Endothelial cell of umbilical vein (primary cell): ENCODE data around the gene AUTS2. TPM values are rescaled to one million over a fixed set of nuclear protein-coding genes. Genes with fewer than 3 reads are reported as not detected.

Experiments used
- BruUV-seq: library from RNA; stranded (reverse); fragments of 400-500 nt; replicated peaks from 2 replicates; lab custom pipeline; 2021; lab: Mats Ljungman, UMichigan
- CTCF ChIA-PET: fragments of 300-600, 350-600 bp; sonication (Branson Sonifier 250); formaldehyde crosslinking; loops from one replicate; lab custom pipeline; 2021; ENCODE audit warnings: antibody characterized with exemption, inconsistent platforms; lab: Charles Lee
- POLR2A ChIA-PET: fragments of 300-600, 350-600 bp; sonication (Branson Sonifier 250); formaldehyde crosslinking; loops from one replicate; lab custom pipeline; 2021; ENCODE audit warnings: antibody characterized with exemption, inconsistent platforms; lab: Charles Lee
- DNase-seq: peaks from one replicate; pipeline ENCODE4 v3.0.0-alpha.2; 2011; ENCODE audit warnings: low read depth, low spot score
- FAIRE-seq: peaks from 2 replicates; lab custom pipeline; 2011; peaks lifted over from hg19 to GRCh38; lab: Jason Lieb, UNC
- H2AFZ ChIP-seq: 2 replicates; pipeline ENCODE4 v1.6.0; 2012; ENCODE audit warnings: low read depth, low read length, control low read depth, inconsistent platforms
- H3K27ac ChIP-seq: 2 replicates; pipeline ENCODE4 v1.5.1; 2011; ENCODE audit warnings: low read depth, mild to moderate bottlenecking, control low read depth, low read length, moderate library complexity; ENCODE audit not compliant: insufficient read depth
- H3K27me3 ChIP-seq, 2 experiments: 2 replicates each; pipeline versions ENCODE4 v1.6.0 to v1.6.1; 2011; ENCODE audit warnings: low read length in 2 of 2, mixed read lengths in 1 of 2; ENCODE audit not compliant: control insufficient read depth in 2 of 2, insufficient read depth in 2 of 2
- H3K36me3 ChIP-seq, 2 experiments: 2 replicates in 1 of 2; 3 replicates in 1 of 2; pipeline ENCODE4 v1.5.1; 2011; ENCODE audit warnings: low read length in 2 of 2, mild to moderate bottlenecking in 1 of 2, moderate library complexity in 1 of 2; ENCODE audit not compliant: control insufficient read depth in 2 of 2, insufficient read depth in 2 of 2; ENCODE audit errors: extremely low read depth in 1 of 2
- H3K4me1 ChIP-seq: 3 replicates; pipeline ENCODE4 v1.5.1; 2011; ENCODE audit warnings: mild to moderate bottlenecking, low read length; ENCODE audit not compliant: control insufficient read depth, insufficient read depth; ENCODE audit errors: extremely low read depth
- H3K4me2 ChIP-seq: 2 replicates; pipeline ENCODE4 v1.6.1; 2011; ENCODE audit warnings: low read length, control low read depth, mixed read lengths; ENCODE audit not compliant: insufficient read depth
- H3K4me3 ChIP-seq, 3 experiments: fragments of 200-600 bp in 1 of 3; sonication (generic), shearing (Covaris generic) in 1 of 3; replicated peaks in 1 of 3; 2 replicates each; pipeline ENCODE4 v1.5.1; 2011 to 2016; ENCODE audit warnings: control low read depth in 3 of 3, low read length in 3 of 3, mild to moderate bottlenecking in 2 of 3, inconsistent platforms in 1 of 3, low read depth in 1 of 3, moderate library complexity in 1 of 3; ENCODE audit not compliant: insufficient read depth in 1 of 3
- H3K79me2 ChIP-seq: 2 replicates; pipeline ENCODE4 v1.6.0; 2012; ENCODE audit warnings: low read length, inconsistent platforms; ENCODE audit not compliant: control insufficient read depth, insufficient read depth
- H3K9ac ChIP-seq: replicated peaks from 2 replicates; pipeline ENCODE3; 2011; ENCODE audit warnings: low read length, control low read depth; ENCODE audit not compliant: insufficient read depth; ENCODE audit errors: extremely low read depth
- H3K9me1 ChIP-seq: replicated peaks from 3 replicates; pipeline ENCODE4 v1.6.0; 2011; ENCODE audit warnings: mild to moderate bottlenecking, low read length; ENCODE audit not compliant: control insufficient read depth, insufficient read depth; ENCODE audit errors: extremely low read depth
- H3K9me3 ChIP-seq: replicated peaks from 2 replicates; pipeline ENCODE4 v1.5.1; 2012; ENCODE audit warnings: low read length, inconsistent platforms; ENCODE audit not compliant: control insufficient read depth, insufficient read depth
- H4K20me1 ChIP-seq: replicated peaks from 2 replicates; pipeline ENCODE3; 2011; ENCODE audit warnings: mild to moderate bottlenecking, low read length; ENCODE audit not compliant: control insufficient read depth, insufficient read depth; ENCODE audit errors: extremely low read depth
- EZH2 ChIP-seq: IDR thresholded peaks from 2 replicates; pipeline ENCODE4 v1.6.1; 2012; ENCODE audit warnings: borderline replicate concordance, low read depth, mild to moderate bottlenecking, moderate library complexity, low read length, inconsistent platforms; ENCODE audit not compliant: severe bottlenecking
- FOS ChIP-seq: IDR thresholded peaks from 2 replicates; pipeline ENCODE4 v1.6.1; 2011; ENCODE audit warnings: mild to moderate bottlenecking, low read length, moderate library complexity, borderline replicate concordance; ENCODE audit not compliant: insufficient read depth
- GATA2 ChIP-seq: IDR thresholded peaks from 2 replicates; pipeline ENCODE4 v1.7.0; 2011; ENCODE audit warnings: low read depth, mild to moderate bottlenecking, moderate library complexity, mixed read lengths, low read length; ENCODE audit not compliant: insufficient read length, insufficient read depth
- JUN ChIP-seq: IDR thresholded peaks from 2 replicates; pipeline ENCODE4 v1.6.1; 2011; ENCODE audit warnings: borderline replicate concordance, low read depth; ENCODE audit not compliant: insufficient read length, insufficient read depth
- MYC ChIP-seq: IDR thresholded peaks from one replicate; pipeline ENCODE4 v1.6.1; 2011; ENCODE audit warnings: mild to moderate bottlenecking, low read depth, low read length
- POLR2A ChIP-seq: IDR thresholded peaks from 2 replicates; pipeline ENCODE4 v1.6.1; 2012; ENCODE audit warnings: low read depth, mild to moderate bottlenecking, control low read depth, low read length
- POLR2AphosphoS5 ChIP-seq: IDR thresholded peaks from 2 replicates; pipeline ENCODE4 v1.6.1; 2012; ENCODE audit warnings: low read depth, mild to moderate bottlenecking, control low read depth, low read length, moderate library complexity; ENCODE audit not compliant: insufficient read depth
- dilution Hi-C: fragments of 300-500 bp; cut with MboI; formaldehyde crosslinking; loops from one replicate; pipeline ENCODE4 v1.15.0; 2019; ENCODE audit warnings: low sequenced_read_pairs; ENCODE audit not compliant: extremely low pct_ligation_motif_present
- intact Hi-C: fragments of 100-400 bp; cut with micrococcal nuclease; formaldehyde crosslinking; loops from one replicate; pipeline ENCODE4 v1.10.0; 2022
- polyA plus RNA-seq, 4 experiments: library from polyadenylated mRNA; depleted of rRNA in 3 of 4; stranded (reverse) in 3 of 4; unstranded in 1 of 4; fragments of >200 nt; gene quantifications; 2 replicates each; pipeline versions ENCODE4 v1.2.1 to v1.2.3, GENCODE V29; 2011 to 2012; ENCODE audit warnings: missing spikeins in 1 of 4
- total RNA-seq: library from RNA; stranded (reverse); gene quantifications from 2 replicates; pipeline ENCODE4 v1.2.3, GENCODE V29; 2021
- TF ChIP-seq, protein P1 (sequence below), 2 donors: IDR thresholded peaks; 1 replicate in 1 of 2; 2 replicates in 1 of 2; pipeline ENCODE4 v1.5.1; 2011; ENCODE audit warnings: low read length in 2 of 2, mild to moderate bottlenecking in 2 of 2, moderate library complexity in 2 of 2, control low read depth in 1 of 2, inconsistent platforms in 1 of 2, low read depth in 1 of 2; ENCODE audit not compliant: insufficient read depth in 1 of 2; ENCODE audit errors: extremely low read depth in 1 of 2
- TF ChIP-seq, protein P2 (sequence below): IDR thresholded peaks from 2 replicates; pipeline ENCODE4 v1.6.1; 2011; ENCODE audit not compliant: insufficient read depth, insufficient read length

Gene AUTS2
- total and polyA plus RNA-seq, 2 donors (not counting 3 experiments of a cell fraction or from before 2014, with no cell fraction given): 0.59 to 8.0 TPM

DNA sequence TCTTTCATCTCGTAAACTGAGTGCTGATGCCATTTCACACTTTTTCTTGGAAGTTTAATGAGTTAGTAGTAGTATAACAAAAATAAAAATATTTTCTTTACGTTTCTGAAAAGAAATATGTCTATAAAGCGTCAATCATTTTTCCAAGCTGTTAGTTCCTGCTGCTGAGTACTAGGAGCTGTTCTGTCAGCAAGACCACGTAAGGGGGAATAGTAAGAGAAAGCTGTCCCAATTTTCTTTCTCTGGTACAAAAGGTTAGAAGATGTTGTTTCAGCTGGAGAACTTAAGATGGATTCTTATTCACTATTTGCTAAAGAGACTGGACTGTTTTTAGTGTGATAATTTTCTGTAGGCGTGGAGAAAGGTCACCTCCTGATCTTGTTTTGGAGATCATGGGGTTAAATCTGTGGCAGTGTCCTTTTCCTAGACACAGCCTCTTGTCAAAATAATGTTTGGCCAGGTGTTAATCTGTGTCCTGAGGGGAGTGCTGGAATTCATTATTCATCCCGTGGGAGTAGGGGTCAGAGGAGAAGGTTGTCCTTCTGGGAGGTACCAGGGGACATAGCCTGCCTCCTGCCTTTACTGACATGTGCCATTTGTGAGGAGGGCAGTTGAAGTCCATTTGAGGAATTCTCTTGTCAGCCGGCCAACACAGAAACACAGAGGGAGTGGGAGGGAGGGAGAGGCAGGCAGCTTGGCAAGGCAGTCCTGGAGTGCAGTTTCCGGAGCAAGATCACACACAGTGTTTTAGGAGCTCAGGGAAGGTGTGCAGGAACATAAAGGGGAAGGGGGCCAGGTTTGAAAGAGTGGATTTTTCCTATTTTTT is 368.7 kb downstream of the AUTS2 start:
- H4K20me1 ChIP-seq: no peaks in the 10 kb centered on the region
- dilution Hi-C loops: no loop called here

More for the DNA sequence above, 368.7 kb downstream of the AUTS2 start:
- BruUV-seq: no TSS peak
- POLR2A ChIA-PET: no interaction called here
- H3K27me3 ChIP-seq: no peaks in the 10 kb centered on the region
- H3K4me1 ChIP-seq: no peaks in the 10 kb centered on the region
- no peak overlapping the region for H3K4me2 ChIP-seq
- H3K4me3 ChIP-seq: no peak overlapping the region
- H3K27ac ChIP-seq: no peak overlapping the region
- H3K9me3 ChIP-seq: no peaks in the 10 kb centered on the region
- TF ChIP-seq MYC (no peak), FOS (no peak), EZH2 (no peak), POLR2AphosphoS5 (no peak), JUN (no peak), POLR2A (no peak), GATA2 (no peak)
- TF ChIP-seq, protein P1, sequence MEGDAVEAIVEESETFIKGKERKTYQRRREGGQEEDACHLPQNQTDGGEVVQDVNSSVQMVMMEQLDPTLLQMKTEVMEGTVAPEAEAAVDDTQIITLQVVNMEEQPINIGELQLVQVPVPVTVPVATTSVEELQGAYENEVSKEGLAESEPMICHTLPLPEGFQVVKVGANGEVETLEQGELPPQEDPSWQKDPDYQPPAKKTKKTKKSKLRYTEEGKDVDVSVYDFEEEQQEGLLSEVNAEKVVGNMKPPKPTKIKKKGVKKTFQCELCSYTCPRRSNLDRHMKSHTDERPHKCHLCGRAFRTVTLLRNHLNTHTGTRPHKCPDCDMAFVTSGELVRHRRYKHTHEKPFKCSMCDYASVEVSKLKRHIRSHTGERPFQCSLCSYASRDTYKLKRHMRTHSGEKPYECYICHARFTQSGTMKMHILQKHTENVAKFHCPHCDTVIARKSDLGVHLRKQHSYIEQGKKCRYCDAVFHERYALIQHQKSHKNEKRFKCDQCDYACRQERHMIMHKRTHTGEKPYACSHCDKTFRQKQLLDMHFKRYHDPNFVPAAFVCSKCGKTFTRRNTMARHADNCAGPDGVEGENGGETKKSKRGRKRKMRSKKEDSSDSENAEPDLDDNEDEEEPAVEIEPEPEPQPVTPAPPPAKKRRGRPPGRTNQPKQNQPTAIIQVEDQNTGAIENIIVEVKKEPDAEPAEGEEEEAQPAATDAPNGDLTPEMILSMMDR (IDR thresholded peaks at IDR 0.05; ENCODE audit: extremely low read depth in 1 of 2, insufficient read depth in 1 of 2, low read depth in 1 of 2, low read length in 2 of 2): no peak
- TF ChIP-seq, protein P2, sequence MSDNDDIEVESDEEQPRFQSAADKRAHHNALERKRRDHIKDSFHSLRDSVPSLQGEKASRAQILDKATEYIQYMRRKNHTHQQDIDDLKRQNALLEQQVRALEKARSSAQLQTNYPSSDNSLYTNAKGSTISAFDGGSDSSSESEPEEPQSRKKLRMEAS: no peak
- no peak for DNase-seq
- no peak for FAIRE-seq
- CTCF ChIA-PET: no interaction called here
- no peak overlapping the region for H2AFZ ChIP-seq
- no peaks in the 10 kb centered on the region for H3K79me2 ChIP-seq
- H3K9me1 ChIP-seq: no peaks in the 10 kb centered on the region
- H3K9ac ChIP-seq: no peak overlapping the region
- intact Hi-C loops: no loop called here
- no peaks in the 10 kb centered on the region for H3K36me3 ChIP-seq
